OCI-LY3 (cell line): ENCODE measurements around the gene CHCHD4.
A peak's percentile ranks its signal among the peaks of the same experiment; 100 is the strongest.
"Not testable (repeated sequence)": the region's sequence is repeated elsewhere in the genome, so short reads cannot be mapped to it uniquely, and the experiment has no call there.

ENCODE experiments used
- H2AFZ ChIP-seq: fragments of 200-600, 300-600 bp; shearing (Covaris generic); 2 replicates; pipeline ENCODE4 v1.6.0; 2014; ENCODE audit warnings: antibody characterized with exemption, low read depth, low read length
- H3K27ac ChIP-seq: fragments of 200-600, 300-600 bp; sonication (generic); 2 replicates; pipeline ENCODE4 v1.5.1; 2014; ENCODE audit warnings: mild to moderate bottlenecking, low read length, moderate library complexity, mixed read lengths
- H3K27me3 ChIP-seq: fragments of 200-600, 300-600 bp; sonication (generic); 2 replicates; pipeline ENCODE4 v1.6.1; 2014; ENCODE audit warnings: low read depth, low read length, mixed read lengths
- H3K36me3 ChIP-seq: fragments of 200-600, 300-600 bp; sonication (generic); replicated peaks from 2 replicates; pipeline ENCODE3; 2014; ENCODE audit warnings: low read depth, low read length, mixed read lengths
- H3K4me1 ChIP-seq: fragments of 300-600, 200-600 bp; sonication (generic); 2 replicates; pipeline ENCODE4 v1.6.1; 2014; ENCODE audit warnings: low read length, mixed read lengths
- H3K4me2 ChIP-seq: fragments of 200-600, 300-600 bp; sonication (generic); 2 replicates; pipeline ENCODE4 v1.6.1; 2014; ENCODE audit warnings: low read length, mixed read lengths
- H3K4me3 ChIP-seq: fragments of 300-600, 200-600 bp; sonication (generic); 2 replicates; pipeline ENCODE4 v1.5.1; 2014; ENCODE audit warnings: antibody characterized with exemption, mild to moderate bottlenecking, low read length, moderate library complexity
- H3K79me2 ChIP-seq: fragments of 300-600, 200-600 bp; shearing (Covaris generic); 2 replicates; pipeline ENCODE4 v1.6.1; 2014; ENCODE audit warnings: mild to moderate bottlenecking, low read length, mixed read lengths
- H3K9ac ChIP-seq: fragments of 300-600, 200-600 bp; shearing (Covaris generic); 2 replicates; pipeline ENCODE4 v1.6.0; 2014; ENCODE audit warnings: mild to moderate bottlenecking, low read length, moderate library complexity
- H3K9me3 ChIP-seq: fragments of 200-600, 300-600 bp; shearing (Covaris generic); 2 replicates; pipeline ENCODE4 v1.6.1; 2014; ENCODE audit warnings: low read length, mixed read lengths; ENCODE audit not compliant: insufficient read depth
- H4K20me1 ChIP-seq: fragments of 200-600, 300-600 bp; sonication (generic); 2 replicates; pipeline ENCODE4 v1.6.1; 2016; ENCODE audit warnings: low read length, mixed read lengths; ENCODE audit not compliant: insufficient read depth
- CTCF ChIP-seq: fragments of 200-600, 300-600 bp; sonication (generic); IDR thresholded peaks from 2 replicates; pipeline ENCODE4 v1.5.1; 2014; ENCODE audit warnings: antibody characterized with exemption, low read length, low read depth
- EZH2phosphoT487 ChIP-seq: fragments of 200-600 bp; shearing (Covaris generic); IDR thresholded peaks from 2 replicates; pipeline ENCODE4 v1.6.1; 2018; ENCODE audit warnings: antibody characterized with exemption, mixed run types, low read depth

Gene CHCHD4

GRCh38 chr3:14123308-14124222 is 1.1 kb downstream of the CHCHD4 start:
- Histone ChIP-seq H3K27ac (peak overlapping the region; percentile 69), H3K9me3 (no peaks in the 10 kb centered on the region), H4K20me1 (peaks cover 15% of the 10 kb centered on the region; the same call in 1 of the 2 replicates), H3K4me2 (peak overlapping the region; percentile 95), H3K4me1 (peaks cover 25% of the 10 kb centered on the region), H3K36me3 (peaks cover 65% of the 10 kb centered on the region), H3K79me2 (peaks cover 96% of the 10 kb centered on the region), H3K27me3 (no peaks in the 10 kb centered on the region), H2AFZ (peak overlapping the region; percentile 34; the same call in 1 of the 2 replicates), H3K4me3 (peak overlapping the region; percentile 81), H3K9ac (peak overlapping the region; percentile 82)
- no peak for TF ChIP-seq EZH2phosphoT487
- peak; percentile 25; the same call in 1 of the 2 replicates for TF ChIP-seq CTCF

DNA sequence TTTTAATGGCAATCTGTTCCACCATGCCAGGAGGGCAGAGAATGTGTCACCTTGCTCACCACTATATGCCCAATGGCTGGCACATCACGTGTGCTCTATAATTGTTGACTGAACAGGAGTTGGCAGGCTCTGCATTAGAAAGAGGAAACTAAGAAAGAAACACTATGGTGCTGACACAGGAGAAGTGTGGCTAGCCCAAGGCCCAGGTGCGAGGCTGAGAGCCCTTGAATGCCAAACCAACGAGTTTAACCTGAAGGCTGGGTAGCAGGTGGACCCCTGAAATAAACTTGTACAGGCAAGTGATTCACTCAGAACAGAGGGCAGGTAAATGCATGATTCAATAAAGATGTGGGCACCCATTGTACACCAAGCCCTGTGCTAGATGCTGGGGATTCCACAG is 2.4 kb downstream of the CHCHD4 start:
- Histone ChIP-seq H3K27ac (no peak overlapping the region), H3K9ac (no peak overlapping the region), H3K4me2 (peak overlapping the region; percentile 95), H3K4me1 (peaks cover 25% of the 10 kb centered on the region), H3K79me2 (peaks cover 96% of the 10 kb centered on the region), H3K36me3 (peaks cover 57% of the 10 kb centered on the region), H3K27me3 (no peaks in the 10 kb centered on the region), H4K20me1 (peaks cover 10% of the 10 kb centered on the region; the same call in 1 of the 2 replicates), H2AFZ (no peak overlapping the region), H3K4me3 (0 out of 2 replicates have a peak overlapping the region, but pooled peaks have one; percentile 81), H3K9me3 (no peaks in the 10 kb centered on the region)
- TF ChIP-seq EZH2phosphoT487: no peak

- no peak for TF ChIP-seq EZH2phosphoT487
- TF ChIP-seq CTCF: no peak
- no peak overlapping the region for H2AFZ ChIP-seq
- no peak overlapping the region for H3K9ac ChIP-seq
- H3K27me3 ChIP-seq: no peaks in the 10 kb centered on the region
- H3K27ac ChIP-seq: no peak overlapping the region
- H3K79me2 ChIP-seq: peaks cover 95% of the 10 kb centered on the region
- H3K4me2 ChIP-seq: 0 out of 2 replicates have a peak overlapping the region, but pooled peaks have one; percentile 95
- no peaks in the 10 kb centered on the region for H3K9me3 ChIP-seq
- H3K36me3 ChIP-seq: peaks cover 55% of the 10 kb centered on the region
- H3K4me1 ChIP-seq: peaks cover 25% of the 10 kb centered on the region
- H3K4me3 ChIP-seq: no peak overlapping the region
- peaks cover 10% of the 10 kb centered on the region; the same call in 1 of the 2 replicates for H4K20me1 ChIP-seq
These were observed 2.8 kb downstream of the CHCHD4 start for GRCh38 chr3:14121859-14122258.

- H3K9me3 ChIP-seq, H3K4me3 ChIP-seq, H4K20me1 ChIP-seq, H3K9ac ChIP-seq, H2AFZ ChIP-seq, H3K27me3 ChIP-seq, H3K27ac ChIP-seq, H3K4me2 ChIP-seq: not testable (repeated sequence)
- H3K79me2 ChIP-seq: peaks cover 94% of the 10 kb centered on the region
- peaks cover 16% of the 10 kb centered on the region for H3K4me1 ChIP-seq
- peaks cover 56% of the 10 kb centered on the region for H3K36me3 ChIP-seq
These were observed 3.7 kb downstream of the CHCHD4 start for GRCh38 chr3:14120921-14121448.
